HG03520 (cell line): Measurements from ENCODE around the gene PTPRJ.
"Not testable (repeated sequence)": the region's sequence is repeated elsewhere in the genome, so short reads cannot be mapped to it uniquely, and the experiment has no call there.

ENCODE experiments used
- ATAC-seq: cut with Tn5 transposase; IDR thresholded peaks from one replicate; pipeline ENCODE4 v1.9.1; 2021; ENCODE audit warnings: mild to moderate bottlenecking, moderate library complexity; ENCODE audit not compliant: unreplicated experiment

The PTPRJ gene

DNA sequence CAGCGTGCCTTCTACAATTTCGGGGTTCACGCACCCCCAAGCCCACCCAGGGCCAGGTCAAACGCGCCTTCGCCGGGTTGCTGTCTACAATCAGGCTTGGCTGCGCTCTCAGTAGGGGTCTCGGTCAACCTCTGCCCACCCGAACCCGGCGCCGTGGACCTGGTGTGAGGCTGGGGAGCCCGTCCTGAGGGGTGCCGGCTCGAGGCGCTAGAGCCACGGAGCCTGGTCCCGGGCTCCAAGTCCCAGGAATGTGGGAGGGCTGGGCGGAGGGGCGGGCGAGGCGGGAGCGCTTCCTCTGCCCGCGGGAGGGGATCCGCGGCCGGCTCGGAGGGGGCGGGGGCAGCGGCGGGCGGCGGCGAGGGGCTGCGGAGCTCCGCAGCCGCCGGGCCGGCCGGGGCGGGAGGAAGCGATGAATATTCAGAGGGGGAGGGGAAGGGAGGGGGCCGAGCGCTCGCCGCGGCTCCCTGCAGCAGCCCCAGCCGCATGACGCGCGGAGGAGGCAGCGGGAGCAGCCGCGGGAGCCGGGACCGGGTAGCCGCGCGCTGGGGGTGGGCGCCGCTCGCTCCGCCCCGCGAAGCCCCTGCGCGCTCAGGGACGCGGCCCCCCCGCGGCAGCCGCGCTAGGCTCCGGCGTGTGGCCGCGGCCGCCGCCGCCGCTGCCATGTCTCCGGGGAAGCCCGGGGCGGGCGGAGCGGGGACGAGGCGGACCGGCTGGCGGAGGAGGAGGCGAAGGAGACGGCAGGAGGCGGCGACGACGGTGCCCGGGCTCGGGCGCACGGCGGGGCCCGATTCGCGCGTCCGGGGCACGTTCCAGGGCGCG is at the start of gene PTPRJ:
Gene PTPRJ, plus strand, starts transcription at position 472 of the 819 bp plus-strand sequence. CDS start 354 bp downstream, outside the sequence.
- ATAC-seq = peak; percentile 46

DNA sequence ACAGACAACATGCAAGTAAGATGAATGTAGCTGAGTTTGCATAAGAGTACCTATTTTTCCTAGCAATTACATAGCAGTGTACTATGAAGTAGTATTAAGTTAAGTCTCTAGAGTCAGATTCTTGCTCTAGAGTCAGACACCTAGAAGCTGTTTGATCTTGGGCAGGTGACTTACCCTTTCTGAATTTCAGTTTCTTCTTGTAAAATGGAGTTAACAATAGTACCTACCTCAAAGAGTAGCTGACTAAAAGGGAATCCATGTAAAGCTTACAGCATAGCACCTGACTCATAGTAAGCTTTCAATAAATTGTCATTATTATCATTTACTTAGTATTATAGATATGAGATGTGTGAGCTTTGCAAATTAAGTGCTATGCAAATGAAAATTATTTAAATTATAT is 47.8 kb upstream of the PTPRJ start:
- no peak for ATAC-seq

- ATAC-seq = not testable (repeated sequence)
Observed at GRCh38 chr11:47933797-47934196, 46.6 kb upstream of the PTPRJ start.

DNA sequence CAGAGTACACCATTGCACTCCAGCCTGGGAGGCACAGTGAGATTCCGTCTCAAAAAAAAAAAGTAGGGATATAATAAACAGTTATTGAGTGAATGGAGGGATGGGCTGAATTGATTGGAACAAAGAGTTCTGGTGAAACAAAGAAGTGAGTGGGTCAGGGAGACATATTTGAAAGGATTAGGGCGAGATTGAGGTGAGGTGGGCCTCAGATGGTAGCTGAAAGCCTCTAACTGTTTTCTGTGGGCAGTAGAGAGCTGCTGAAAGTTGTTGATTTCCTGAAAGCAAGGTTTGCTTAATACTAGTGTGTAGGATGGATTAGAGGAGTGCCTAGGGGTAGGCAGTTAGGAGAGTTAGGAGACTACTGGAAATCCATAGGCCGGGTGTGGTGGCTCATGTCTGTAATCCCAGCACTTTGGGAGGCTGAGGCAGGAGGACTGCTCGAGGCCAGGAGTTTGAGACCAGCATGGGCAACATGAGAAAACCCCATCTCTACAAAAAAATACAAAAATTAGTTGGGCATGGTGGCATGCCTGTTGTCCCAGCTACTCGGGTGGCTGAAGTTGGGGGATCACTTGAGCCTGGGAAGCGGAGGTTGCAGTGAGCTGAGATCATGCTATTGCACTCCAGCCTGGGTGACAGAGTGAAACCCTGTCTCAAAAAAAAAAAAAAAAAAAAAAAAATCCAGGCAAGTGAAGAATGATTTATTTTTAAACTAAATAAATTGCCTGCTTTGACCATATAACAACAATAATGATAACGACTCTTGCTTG is 41.4 kb upstream of the PTPRJ start:
- ATAC-seq = no peak

DNA sequence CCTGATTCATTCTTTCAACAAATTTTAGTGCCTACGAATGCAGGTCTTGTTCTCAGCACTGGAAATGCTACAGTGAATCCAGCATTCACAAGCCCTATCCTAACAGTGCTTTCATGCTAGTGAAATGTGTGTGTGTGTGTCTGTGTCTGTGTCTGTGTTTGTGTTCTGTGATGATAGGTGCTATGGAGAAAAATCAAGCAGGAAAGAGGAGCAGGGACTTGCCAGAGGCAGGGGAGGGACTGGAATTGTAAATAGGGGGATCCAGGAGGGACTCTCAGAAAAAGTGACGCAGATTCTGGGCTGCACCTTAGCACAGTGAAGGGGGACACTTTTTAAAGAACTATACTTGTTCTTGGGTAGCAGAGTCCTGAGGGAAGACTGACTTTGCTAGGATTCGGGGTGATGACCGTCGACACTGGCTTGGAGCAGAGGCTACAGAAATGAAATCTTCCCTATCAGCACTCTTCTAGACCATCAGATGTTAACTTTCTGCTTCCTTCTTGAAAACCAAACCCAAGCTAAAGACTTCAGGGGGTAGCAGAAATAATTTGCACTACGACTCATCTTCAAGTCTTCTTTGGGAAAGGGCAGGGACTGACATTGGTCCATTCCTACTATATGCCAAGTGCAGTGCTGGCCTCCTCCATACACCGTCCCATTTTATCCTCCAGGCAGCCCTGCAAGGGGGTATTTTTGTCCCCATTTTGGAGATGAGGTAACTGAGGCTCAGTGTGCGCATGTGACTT is 39.3 kb upstream of the PTPRJ start:
- ATAC-seq = no peak

- ATAC-seq = no peak
Observed at GRCh38 chr11:47941907-47942558, 38.3 kb upstream of the PTPRJ start.

- no peak for ATAC-seq
Observed at GRCh38 chr11:47943721-47944586, 36.4 kb upstream of the PTPRJ start.

DNA sequence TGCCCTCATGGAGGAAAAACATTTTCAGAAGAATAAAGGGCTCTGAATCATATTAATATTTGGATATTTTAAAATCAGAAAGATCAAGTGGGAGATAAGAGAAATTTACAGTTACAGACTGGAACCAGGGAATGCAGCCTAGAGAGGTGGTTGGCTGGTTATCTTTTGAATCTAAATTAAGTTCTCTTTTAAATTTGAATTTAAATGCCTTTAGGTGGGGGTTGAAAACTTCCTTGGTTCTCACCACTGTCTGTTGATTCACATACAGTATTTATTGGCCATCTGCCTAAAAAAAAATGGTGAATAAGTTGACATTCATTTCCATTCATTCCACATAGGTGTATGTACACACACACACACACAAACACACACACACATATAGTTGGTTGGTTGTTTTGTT is 35.7 kb upstream of the PTPRJ start:
- no peak for ATAC-seq

DNA sequence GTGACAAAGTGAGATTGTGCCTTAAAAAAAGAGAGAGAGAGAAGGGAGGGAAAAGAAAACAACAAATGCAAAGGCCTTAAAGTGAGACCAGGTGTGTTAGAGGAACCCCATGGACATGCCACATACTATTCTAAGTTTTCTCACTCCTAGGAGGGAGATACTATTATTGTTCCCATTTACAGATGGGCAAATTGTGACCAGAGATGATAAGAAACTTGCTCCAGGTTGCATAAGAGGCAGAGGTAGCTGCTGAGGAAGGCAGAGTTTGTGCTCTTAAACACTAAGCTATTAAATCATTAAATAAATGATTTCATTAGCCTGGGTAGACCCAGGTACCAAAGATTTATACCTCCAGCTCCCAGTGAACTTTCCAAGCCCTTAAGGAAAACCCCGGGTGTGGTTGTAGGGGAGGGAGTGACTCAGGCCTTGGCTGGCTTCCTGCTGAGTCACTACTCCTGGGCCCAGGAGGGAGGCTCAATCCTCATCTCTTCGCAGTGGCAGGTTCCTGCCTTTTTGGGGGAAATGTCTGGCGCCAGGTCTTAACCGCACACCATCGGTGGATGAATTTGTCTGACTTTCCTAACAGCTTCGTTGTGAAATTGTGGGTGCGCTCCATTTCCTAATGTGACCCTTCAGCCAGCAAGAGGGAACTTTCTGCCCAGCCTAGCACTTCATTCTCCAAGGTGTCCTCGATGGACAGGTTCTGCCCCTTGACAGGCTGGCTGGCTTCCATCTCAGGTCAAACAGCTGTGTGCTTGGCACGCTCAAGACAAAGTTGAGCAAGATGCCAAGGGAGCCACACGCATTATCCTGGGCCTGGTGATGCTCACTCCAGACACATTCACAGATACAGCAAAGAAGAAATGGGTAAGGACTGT is 33.4 kb upstream of the PTPRJ start:
- ATAC-seq = no peak

GRCh38 chr11:47948137-47948536 is 32.2 kb upstream of the PTPRJ start:
- ATAC-seq = no peak

DNA sequence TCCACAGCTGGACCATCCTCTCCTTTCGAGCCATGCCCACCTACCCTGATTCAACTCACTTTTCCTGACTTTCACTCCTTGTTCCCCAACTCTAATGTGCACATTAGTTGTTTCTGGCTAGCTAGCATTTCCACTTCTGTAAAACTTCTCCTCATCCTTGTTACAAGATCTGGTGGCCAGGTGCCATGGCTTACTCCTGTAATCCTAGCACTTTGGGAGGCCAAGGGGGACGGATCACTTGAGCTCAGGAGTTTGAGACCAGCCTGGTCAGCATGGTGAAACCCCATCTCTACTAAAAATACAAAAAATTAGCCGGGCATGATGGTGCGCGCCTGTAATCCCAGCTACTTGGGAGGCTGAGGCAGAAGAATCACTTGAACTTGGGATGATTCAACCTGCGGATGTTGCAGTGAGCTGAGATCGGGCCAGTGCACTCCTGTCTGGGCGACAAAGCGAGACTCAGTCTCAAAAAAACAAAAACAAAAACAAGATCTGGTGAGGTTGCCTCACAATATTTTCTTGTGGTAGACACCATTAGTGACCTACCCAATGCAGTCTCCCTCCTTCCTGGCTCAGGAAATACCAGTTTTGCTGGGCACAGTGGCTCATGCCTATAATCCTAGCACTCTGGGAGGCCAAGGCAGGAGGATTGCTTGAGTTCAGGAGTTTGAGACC is 31.2 kb upstream of the PTPRJ start:
- ATAC-seq = not testable (repeated sequence)

GRCh38 chr11:47950396-47950795 is 30.0 kb upstream of the PTPRJ start:
- peak; percentile 46 for ATAC-seq

DNA sequence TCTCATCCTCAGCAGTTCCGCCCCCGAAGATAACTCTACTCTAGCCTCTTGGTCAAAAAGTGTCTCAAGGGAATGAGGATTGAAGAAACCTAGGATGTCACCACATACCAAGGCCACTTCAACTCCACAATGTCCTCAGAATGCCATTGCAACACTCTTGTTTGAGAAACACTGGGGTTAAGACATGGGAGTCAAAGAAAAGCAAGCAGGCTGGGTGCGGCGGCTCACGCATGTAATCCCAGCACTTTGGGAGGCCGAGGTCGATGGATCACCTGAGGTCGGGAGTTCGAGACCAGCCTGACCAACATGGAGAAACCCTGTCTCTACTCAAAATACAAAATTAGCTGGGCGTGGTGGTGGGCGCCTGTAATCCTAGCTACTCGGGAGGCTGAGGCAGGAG is 28.9 kb upstream of the PTPRJ start:
- not testable (repeated sequence) for ATAC-seq

- ATAC-seq = no peak
Observed at GRCh38 chr11:47955061-47955755, 25.2 kb upstream of the PTPRJ start.

GRCh38 chr11:47960015-47960414 is 20.3 kb upstream of the PTPRJ start:
- ATAC-seq = no peak

DNA sequence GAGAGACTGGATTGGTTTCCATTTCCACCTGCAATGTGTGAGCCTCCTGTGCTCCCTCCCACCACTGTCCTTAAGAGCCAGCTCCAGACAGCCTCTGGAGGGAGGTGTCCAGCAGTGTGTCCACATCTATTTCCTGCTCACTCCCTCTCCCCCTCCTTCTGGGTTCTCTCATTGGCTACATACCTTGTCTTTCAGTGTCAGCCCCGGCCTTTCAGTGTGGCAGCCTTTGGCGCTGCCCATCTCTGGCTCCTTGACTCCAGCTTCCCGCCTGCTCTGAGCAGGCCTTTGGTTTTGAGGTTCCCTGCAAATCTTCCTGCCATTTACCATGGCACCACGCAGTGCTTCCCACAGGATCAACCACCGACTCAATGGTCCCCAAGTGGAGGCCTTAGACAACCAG is 19.0 kb upstream of the PTPRJ start:
- no peak for ATAC-seq

DNA sequence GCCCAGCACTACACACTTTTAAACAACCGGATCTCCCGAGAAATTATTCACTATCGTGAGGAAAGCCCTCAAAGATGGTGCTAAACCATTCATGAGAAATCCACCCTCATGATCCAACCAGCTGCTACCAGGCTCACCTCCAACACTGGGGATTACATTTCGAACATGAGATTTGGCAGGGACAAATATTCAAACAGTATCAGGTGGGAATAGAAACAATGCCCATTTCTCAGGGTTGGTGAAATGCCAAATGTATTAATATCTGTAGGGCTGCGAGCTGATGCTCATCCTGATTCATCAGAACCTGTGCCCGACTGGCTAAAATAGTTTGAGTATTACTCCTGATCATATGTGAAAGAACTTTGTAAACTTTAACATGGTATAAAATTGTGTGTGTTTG is 15.8 kb upstream of the PTPRJ start:
- ATAC-seq = no peak
